ENCODE data around the gene TIMM8B.
"Not testable (repeated sequence)": the region's sequence is repeated elsewhere in the genome, so short reads cannot be mapped to it uniquely, and the experiment has no call there.

Gene TIMM8B

GRCh38 chr11:112073941-112074811 lies 12.4 kb downstream of the TIMM8B start, which contains the start of the genes NKAPD1 and PIH1D2:
Gene NKAPD1 (plus strand): TSS chr11:112074299. CDS start chr11:112075575, 1,276 bp downstream.
Gene PIH1D2 (minus strand): TSS chr11:112074017. CDS start chr11:112073174, 843 bp downstream.
- DNase-seq (ENCODE audit: low spot score): peak; percentile 92

- DNase-seq (ENCODE audit: low spot score): no peak
These were observed 23.6 kb downstream of the TIMM8B start for GRCh38 chr11:112062923-112063322.

DNA sequence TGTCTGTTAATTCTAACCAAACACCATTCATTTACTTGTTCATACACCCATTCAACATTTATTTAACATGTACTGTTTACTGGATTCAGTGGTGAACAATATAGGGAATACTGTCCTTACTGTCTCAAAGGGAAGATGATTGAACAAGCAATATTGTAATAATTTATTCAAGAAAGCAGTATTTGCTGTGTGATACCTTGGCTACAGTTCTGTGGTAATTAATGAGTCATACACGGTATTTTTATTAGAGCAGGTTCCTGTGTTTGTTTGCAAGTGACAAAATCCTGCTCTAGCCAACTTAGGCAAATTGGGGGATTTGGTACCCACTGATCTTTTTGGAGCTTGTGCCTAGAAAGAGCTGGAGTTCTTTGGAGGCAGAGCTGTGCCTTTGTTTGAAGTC lies 28.5 kb downstream of the TIMM8B start:
- DNase-seq (ENCODE audit: low spot score): no peak

- DNase-seq (ENCODE audit: low spot score): no peak
These were observed 29.4 kb downstream of the TIMM8B start for GRCh38 chr11:112057170-112057569.

GRCh38 chr11:112051768-112052167 lies 34.8 kb downstream of the TIMM8B start:
- DNase-seq (ENCODE audit: low spot score): no peak

- DNase-seq (ENCODE audit: low spot score): no peak
These were observed 35.8 kb downstream of the TIMM8B start for GRCh38 chr11:112050721-112051120.

DNA sequence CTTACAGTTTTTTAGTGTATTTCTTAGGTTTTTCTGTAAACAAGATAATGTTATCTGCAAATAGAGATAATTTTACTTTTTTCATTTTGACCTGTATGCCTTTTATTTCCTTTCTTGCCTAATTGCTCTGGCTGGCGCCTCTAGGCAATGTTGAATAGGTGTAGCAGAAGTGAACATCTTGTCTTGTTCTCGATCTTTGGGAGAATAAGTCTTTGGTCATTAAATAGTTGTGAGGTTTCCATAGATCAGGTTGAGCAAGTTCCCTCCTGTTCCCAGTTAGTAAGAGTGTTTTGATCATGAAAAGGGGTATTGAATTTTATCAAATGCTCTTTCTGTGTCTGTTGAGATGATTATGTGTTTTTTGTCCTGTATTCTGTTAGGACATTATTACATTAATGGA lies 36.8 kb downstream of the TIMM8B start:
- DNase-seq (ENCODE audit: low spot score): no peak

GRCh38 chr11:112048256-112048655 lies 38.3 kb downstream of the TIMM8B start:
- not testable (repeated sequence) for DNase-seq (ENCODE audit: low spot score)

DNA sequence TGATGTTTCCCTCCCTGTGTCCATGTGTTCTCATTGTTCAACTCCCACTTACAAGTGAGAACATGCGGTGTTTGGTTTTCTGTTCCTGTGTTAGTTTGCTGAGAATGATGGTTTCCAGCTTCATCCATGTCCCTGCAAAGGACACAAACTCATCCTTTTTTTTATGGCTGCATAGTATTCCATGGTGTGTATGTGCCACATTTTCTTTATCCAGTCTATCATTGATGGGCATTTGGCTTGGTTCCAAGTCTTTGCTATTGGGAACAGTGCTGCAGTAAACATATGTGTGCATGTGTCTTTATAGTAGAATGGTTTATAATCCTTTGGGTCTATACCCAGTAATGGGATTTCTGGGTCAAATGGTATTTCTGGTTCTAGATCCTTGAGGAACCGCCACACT lies 39.9 kb downstream of the TIMM8B start:
- DNase-seq (ENCODE audit: low spot score): not testable (repeated sequence)

DNA sequence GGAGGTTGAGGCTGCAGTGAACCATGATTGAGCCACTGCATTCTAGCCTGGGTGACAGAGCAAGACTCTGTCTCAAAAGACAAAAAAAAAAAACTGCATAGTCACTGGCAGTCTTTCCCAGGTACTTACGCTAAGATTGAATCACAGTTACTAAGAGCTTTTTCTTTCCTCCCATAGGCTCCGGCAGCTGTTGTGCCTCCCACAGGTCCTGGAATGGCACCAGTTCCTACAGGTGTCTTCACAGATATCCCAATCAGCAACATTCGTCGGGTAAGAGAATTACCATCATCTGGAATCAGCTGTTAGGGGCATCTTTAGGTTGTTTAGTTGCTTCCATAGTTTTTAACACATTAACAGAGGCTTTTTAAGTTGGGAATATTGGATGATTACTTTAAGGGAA lies 41.6 kb downstream of the TIMM8B start:
- DNase-seq (ENCODE audit: low spot score): no peak

DNA sequence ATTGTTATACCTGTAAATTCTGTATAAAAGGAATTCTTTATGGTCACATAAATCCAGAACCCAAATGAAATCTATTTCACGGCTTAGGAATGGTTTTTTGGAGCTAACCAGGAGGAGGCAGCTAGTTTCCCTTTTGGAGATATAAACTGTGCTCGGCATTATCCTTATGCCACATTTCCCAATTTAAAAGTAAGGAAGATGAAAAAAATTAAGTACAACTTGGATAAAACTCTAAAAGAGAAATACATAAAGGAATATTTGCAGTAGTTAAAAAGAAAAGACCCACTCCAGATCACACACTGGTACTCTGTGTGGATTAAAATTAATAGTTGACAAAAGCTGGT lies 43.6 kb downstream of the TIMM8B start:
- DNase-seq (ENCODE audit: low spot score): no peak

- peak; percentile 42 for DNase-seq (ENCODE audit: low spot score)
These were observed 44.2 kb downstream of the TIMM8B start for GRCh38 chr11:112042161-112042960.

- DNase-seq (ENCODE audit: low spot score): no peak
These were observed 49.0 kb downstream of the TIMM8B start for GRCh38 chr11:112037527-112037926.
